Measurements from ENCODE around the gene ITIH2. TPM values are rescaled to one million over a fixed set of nuclear protein-coding genes. Genes with fewer than 3 reads are reported as not detected.

The ITIH2 gene
- total and polyA plus RNA-seq, 4 donors: 261 to 1,345 (median 532) TPM

- Histone ChIP-seq H3K9ac (ENCODE audit: low read depth in 1 of 2, low read length in 2 of 2) (peak overlapping the region; percentile 76 to 96), H3K4me1 (ENCODE audit: control insufficient read depth in 4 of 4, insufficient read depth in 4 of 4, low read length in 3 of 4) (peaks cover 14 to 37% (median 26%) of the 10 kb centered on the region in 4 donors)
- TF ChIP-seq HNF4G (IDR thresholded peaks at IDR 0.05): no peak
- peak; percentile 0 for TF ChIP-seq SP1 (IDR thresholded peaks at IDR 0.05)
Observed at GRCh38 chr10:7788639-7789286, 85.6 kb downstream of the ITIH2 start.

GRCh38 chr10:7789390-7789789, 86.3 kb downstream of the ITIH2 start:
- H3K4me3 ChIP-seq (ENCODE audit: low read depth in 1 of 3, low read length in 3 of 3): peak overlapping the region; percentile 78 to 99 (median 96)
- DNase-seq (ENCODE audit: low spot score): no peak
- peaks cover 14 to 40% (median 28%) of the 10 kb centered on the region in 4 donors for H3K4me1 ChIP-seq (ENCODE audit: control insufficient read depth in 4 of 4, insufficient read depth in 4 of 4, low read length in 3 of 4)
- WGBS: 15% methylated on average over 3 of the region's 3 CpGs
- H3K27ac ChIP-seq (ENCODE audit: low read depth in 1 of 2, low read length in 2 of 2): no peak overlapping the region
- peak overlapping the region; percentile 76 to 96 for H3K9ac ChIP-seq (ENCODE audit: low read depth in 1 of 2, low read length in 2 of 2)
- H3K36me3 ChIP-seq (ENCODE audit: control insufficient read depth in 4 of 4, insufficient read depth in 3 of 4, low read depth in 1 of 4, low read length in 3 of 4): peaks cover 0 to 4% (median 1%) of the 10 kb centered on the region in 4 donors
- TF ChIP-seq NR2F2 (IDR thresholded peaks at IDR 0.05) (no peak), FOXA1 (IDR thresholded peaks at IDR 0.05) (no peak), HNF4A (conservative IDR thresholded peaks at IDR 0.05) (no peak), REST (IDR thresholded peaks at IDR 0.05) (no peak), SP1 (IDR thresholded peaks at IDR 0.05) (no peak), RAD21 (IDR thresholded peaks at IDR 0.05) (no peak), FOXA2 (IDR thresholded peaks at IDR 0.05) (no peak), RXRA (IDR thresholded peaks at IDR 0.05) (no peak), CTCF (IDR thresholded peaks at IDR 0.05; ENCODE audit: low read depth, low read length, missing input control) (no peak), EGR1 (IDR thresholded peaks at IDR 0.05; ENCODE audit: low read depth in 2 of 2) (no peak), JUND (IDR thresholded peaks at IDR 0.05) (no peak), TAF1 (conservative IDR thresholded peaks at IDR 0.05) (no peak), YY1 (IDR thresholded peaks at IDR 0.05) (no peak), GABPA (IDR thresholded peaks at IDR 0.05 in 1 of 2, conservative IDR thresholded peaks at IDR 0.05 in 1 of 2) (no peak), ZBTB33 (IDR thresholded peaks at IDR 0.05) (no peak), ATF3 (IDR thresholded peaks at IDR 0.05) (no peak), HNF4G (IDR thresholded peaks at IDR 0.05) (no peak), MAX (IDR thresholded peaks at IDR 0.05) (no peak)
- no peaks in the 10 kb centered on the region for H3K9me3 ChIP-seq (ENCODE audit: control insufficient read depth in 4 of 4, low read length in 3 of 4)
- no peaks in the 10 kb centered on the region for H3K27me3 ChIP-seq (ENCODE audit: control insufficient read depth in 4 of 4, insufficient read depth in 4 of 4, low read length in 3 of 4)

More at GRCh38 chr10:7788639-7789286, 85.6 kb downstream of the ITIH2 start:
- Histone ChIP-seq H3K36me3 (ENCODE audit: control insufficient read depth in 4 of 4, insufficient read depth in 3 of 4, low read depth in 1 of 4, low read length in 3 of 4) (peaks cover 0 to 4% (median 1%) of the 10 kb centered on the region in 4 donors), H3K27me3 (ENCODE audit: control insufficient read depth in 4 of 4, insufficient read depth in 4 of 4, low read length in 3 of 4) (no peaks in the 10 kb centered on the region), H3K4me3 (ENCODE audit: low read depth in 1 of 3, low read length in 3 of 3) (peak overlapping the region; percentile 78 to 99 (median 96)), H3K27ac (ENCODE audit: low read depth in 1 of 2, low read length in 2 of 2) (peak overlapping the region; percentile 78 to 88), H3K9me3 (ENCODE audit: control insufficient read depth in 4 of 4, low read length in 3 of 4) (no peaks in the 10 kb centered on the region)
- no peak for DNase-seq (ENCODE audit: low spot score)
- WGBS: 2% methylated on average over 25 of the region's 25 CpGs

Data from liver (tissue), 9 donors.